Stimulated activated memory B cell treated with anti-CD40 and anti-IgM and Interleukin-4, amounts not matched to agents 10 μg/mL and 1 μg/mL and 100 μg/mL, for 72 hours (primary cell): ENCODE results near the gene STX8.
"Not testable (repeated sequence)": the region's sequence is repeated elsewhere in the genome, so short reads cannot be mapped to it uniquely, and the experiment has no call there.

Experiments
- ATAC-seq: fragments of 150-1000 bp; cut with Tn5 transposase; 2 replicates; pipeline ENCODE4 v1.10.0; 2021
- H3K27ac Mint-ChIP-seq: one replicate; pipeline ENCODE4 v1.8.0; 2022; ENCODE audit warnings: mild to moderate bottlenecking, mixed read lengths
- H3K27me3 Mint-ChIP-seq: one replicate; pipeline ENCODE4 v1.8.0; 2022; ENCODE audit warnings: mixed read lengths
- H3K36me3 Mint-ChIP-seq: one replicate; pipeline ENCODE4 v1.8.0; 2022; ENCODE audit warnings: mixed read lengths
- H3K4me1 Mint-ChIP-seq: one replicate; pipeline ENCODE4 v1.8.0; 2022; ENCODE audit warnings: mixed read lengths
- H3K4me3 Mint-ChIP-seq: one replicate; pipeline ENCODE4 v1.8.0; 2022; ENCODE audit warnings: mild to moderate bottlenecking, moderate library complexity, mixed read lengths
- H3K9me3 Mint-ChIP-seq: one replicate; pipeline ENCODE4 v1.8.0; 2022; ENCODE audit warnings: mixed read lengths

Gene STX8, protein sequence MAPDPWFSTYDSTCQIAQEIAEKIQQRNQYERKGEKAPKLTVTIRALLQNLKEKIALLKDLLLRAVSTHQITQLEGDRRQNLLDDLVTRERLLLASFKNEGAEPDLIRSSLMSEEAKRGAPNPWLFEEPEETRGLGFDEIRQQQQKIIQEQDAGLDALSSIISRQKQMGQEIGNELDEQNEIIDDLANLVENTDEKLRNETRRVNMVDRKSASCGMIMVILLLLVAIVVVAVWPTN

GRCh38 chr17:9575381-9576101 is at the start of gene STX8:
Gene STX8, minus strand, starts transcription at chr17:9575820. Its CDS starts 12 bp downstream, at chr17:9575808.
- Mint-ChIP-seq H3K36me3 (no peaks in the 10 kb centered on the region), H3K27ac (peak within 1 kb of the TSS; percentile 85), H3K4me3 (peak within 1 kb of the TSS; percentile 89), H3K27me3 (no peaks in the 10 kb centered on the region), H3K4me1 (peaks cover 25% of the 10 kb centered on the region), H3K9me3 (no peaks in the 10 kb centered on the region)
- peak; percentile 92 for ATAC-seq

DNA sequence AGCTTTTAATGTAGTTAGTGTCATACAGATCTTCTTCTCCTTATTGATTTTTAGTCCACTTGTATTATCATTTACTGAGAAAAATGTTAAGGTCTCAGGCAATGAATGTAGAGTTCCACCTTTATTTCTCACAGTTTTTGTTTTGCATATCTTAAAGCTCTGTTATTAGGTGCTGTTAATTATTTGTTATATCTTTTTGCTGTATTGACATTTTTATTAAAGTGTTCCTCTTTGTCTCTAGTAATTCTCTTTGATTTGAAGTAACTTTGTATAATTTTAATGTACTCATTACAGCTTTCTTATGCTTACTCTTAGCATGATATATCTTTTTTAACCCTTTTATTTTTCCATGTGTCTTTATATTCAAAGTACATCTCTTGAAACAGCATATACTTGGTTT is 47.3 kb upstream of the STX8 start:
- Mint-ChIP-seq H3K36me3 (no peaks in the 10 kb centered on the region), H3K27me3 (no peaks in the 10 kb centered on the region), H3K27ac (no peak overlapping the region), H3K4me1 (no peaks in the 10 kb centered on the region), H3K4me3 (no peak overlapping the region), H3K9me3 (peaks cover 29% of the 10 kb centered on the region)
- ATAC-seq: no peak

- Mint-ChIP-seq H3K4me3 (no peak overlapping the region), H3K27ac (no peak overlapping the region), H3K9me3 (no peaks in the 10 kb centered on the region), H3K27me3 (no peaks in the 10 kb centered on the region), H3K36me3 (no peaks in the 10 kb centered on the region), H3K4me1 (no peaks in the 10 kb centered on the region)
- no peak for ATAC-seq
These were observed 39.9 kb upstream of the STX8 start for GRCh38 chr17:9615486-9615885.

- no peak overlapping the region for H3K4me3 Mint-ChIP-seq
- no peaks in the 10 kb centered on the region for H3K36me3 Mint-ChIP-seq
- no peak overlapping the region for H3K27ac Mint-ChIP-seq
- no peak for ATAC-seq
- H3K9me3 Mint-ChIP-seq: peaks cover 3% of the 10 kb centered on the region
- H3K4me1 Mint-ChIP-seq: no peaks in the 10 kb centered on the region
- H3K27me3 Mint-ChIP-seq: peaks cover 15% of the 10 kb centered on the region
These were observed 36.4 kb upstream of the STX8 start for GRCh38 chr17:9612006-9612405.

- Mint-ChIP-seq H3K27ac (no peak overlapping the region), H3K36me3 (no peaks in the 10 kb centered on the region), H3K9me3 (peaks cover 3% of the 10 kb centered on the region), H3K4me1 (no peaks in the 10 kb centered on the region), H3K27me3 (peaks cover 15% of the 10 kb centered on the region), H3K4me3 (no peak overlapping the region)
- ATAC-seq: no peak
These were observed 35.9 kb upstream of the STX8 start for GRCh38 chr17:9611557-9611956.

- not testable (repeated sequence) for H3K27ac Mint-ChIP-seq, H3K4me1 Mint-ChIP-seq, H3K36me3 Mint-ChIP-seq, H3K4me3 Mint-ChIP-seq, ATAC-seq, H3K9me3 Mint-ChIP-seq
- H3K27me3 Mint-ChIP-seq: peaks cover 34% of the 10 kb centered on the region
These were observed 31.4 kb upstream of the STX8 start for GRCh38 chr17:9607058-9607457.

DNA sequence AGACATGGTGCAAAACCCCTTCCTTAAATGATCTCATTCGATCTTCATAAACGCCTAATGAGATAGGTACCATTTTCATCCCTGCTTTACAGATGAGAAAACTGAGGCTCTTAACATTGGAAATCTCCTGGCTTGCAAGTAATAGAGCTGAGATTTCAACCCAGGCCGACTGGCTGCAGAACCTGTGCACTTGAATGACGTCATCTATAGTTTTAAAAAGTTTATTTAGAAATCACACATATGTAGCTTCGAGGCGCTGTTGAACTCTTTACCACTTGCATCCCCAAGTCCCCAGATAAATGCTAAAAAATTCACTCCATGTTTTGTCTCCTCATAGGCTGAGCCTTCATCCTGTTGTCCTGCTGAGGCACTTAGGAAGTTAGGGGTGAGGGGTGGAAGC is 30.8 kb upstream of the STX8 start:
- no peak overlapping the region for H3K27ac Mint-ChIP-seq
- ATAC-seq: no peak
- no peaks in the 10 kb centered on the region for H3K4me1 Mint-ChIP-seq
- H3K4me3 Mint-ChIP-seq: no peak overlapping the region
- no peaks in the 10 kb centered on the region for H3K36me3 Mint-ChIP-seq
- H3K27me3 Mint-ChIP-seq: peaks cover 37% of the 10 kb centered on the region
- peaks cover 3% of the 10 kb centered on the region for H3K9me3 Mint-ChIP-seq

GRCh38 chr17:9604583-9604982 is 29.0 kb upstream of the STX8 start:
- peaks cover 31% of the 10 kb centered on the region for H3K27me3 Mint-ChIP-seq
- not testable (repeated sequence) for H3K4me1 Mint-ChIP-seq, H3K4me3 Mint-ChIP-seq, H3K9me3 Mint-ChIP-seq, H3K36me3 Mint-ChIP-seq, H3K27ac Mint-ChIP-seq, ATAC-seq

GRCh38 chr17:9598661-9599060 is 23.0 kb upstream of the STX8 start:
- Mint-ChIP-seq H3K9me3 (no peaks in the 10 kb centered on the region), H3K4me3 (no peak overlapping the region), H3K36me3 (no peaks in the 10 kb centered on the region), H3K27ac (no peak overlapping the region), H3K4me1 (no peaks in the 10 kb centered on the region), H3K27me3 (peaks cover 35% of the 10 kb centered on the region)
- ATAC-seq: no peak

GRCh38 chr17:9597638-9598037 is 22.0 kb upstream of the STX8 start:
- not testable (repeated sequence) for H3K36me3 Mint-ChIP-seq, H3K4me1 Mint-ChIP-seq, H3K4me3 Mint-ChIP-seq, H3K9me3 Mint-ChIP-seq, H3K27ac Mint-ChIP-seq, ATAC-seq
- H3K27me3 Mint-ChIP-seq: peaks cover 30% of the 10 kb centered on the region

DNA sequence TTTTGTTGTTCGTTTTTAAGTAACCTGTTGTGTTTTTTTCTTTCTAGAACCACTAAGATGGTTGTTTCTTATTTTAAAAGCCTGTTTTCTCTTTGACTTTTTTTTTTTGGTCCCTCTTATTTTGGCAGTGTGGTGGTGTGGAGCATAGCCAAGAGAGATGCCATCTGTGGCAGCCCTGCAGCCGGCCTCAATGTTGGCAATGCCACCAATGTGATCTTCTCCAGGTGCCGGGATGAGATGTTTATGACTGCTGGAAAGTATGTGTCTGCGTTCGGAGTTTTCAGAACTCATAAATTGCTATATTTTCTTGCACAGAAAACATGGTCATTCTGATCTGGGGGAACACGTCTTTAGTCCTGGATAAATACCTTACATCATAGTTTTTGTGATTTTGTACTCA is 18.4 kb upstream of the STX8 start:
- no peaks in the 10 kb centered on the region for H3K36me3 Mint-ChIP-seq
- no peak overlapping the region for H3K27ac Mint-ChIP-seq
- H3K4me3 Mint-ChIP-seq: no peak overlapping the region
- no peaks in the 10 kb centered on the region for H3K4me1 Mint-ChIP-seq
- no peaks in the 10 kb centered on the region for H3K9me3 Mint-ChIP-seq
- peaks cover 21% of the 10 kb centered on the region for H3K27me3 Mint-ChIP-seq
- no peak for ATAC-seq

DNA sequence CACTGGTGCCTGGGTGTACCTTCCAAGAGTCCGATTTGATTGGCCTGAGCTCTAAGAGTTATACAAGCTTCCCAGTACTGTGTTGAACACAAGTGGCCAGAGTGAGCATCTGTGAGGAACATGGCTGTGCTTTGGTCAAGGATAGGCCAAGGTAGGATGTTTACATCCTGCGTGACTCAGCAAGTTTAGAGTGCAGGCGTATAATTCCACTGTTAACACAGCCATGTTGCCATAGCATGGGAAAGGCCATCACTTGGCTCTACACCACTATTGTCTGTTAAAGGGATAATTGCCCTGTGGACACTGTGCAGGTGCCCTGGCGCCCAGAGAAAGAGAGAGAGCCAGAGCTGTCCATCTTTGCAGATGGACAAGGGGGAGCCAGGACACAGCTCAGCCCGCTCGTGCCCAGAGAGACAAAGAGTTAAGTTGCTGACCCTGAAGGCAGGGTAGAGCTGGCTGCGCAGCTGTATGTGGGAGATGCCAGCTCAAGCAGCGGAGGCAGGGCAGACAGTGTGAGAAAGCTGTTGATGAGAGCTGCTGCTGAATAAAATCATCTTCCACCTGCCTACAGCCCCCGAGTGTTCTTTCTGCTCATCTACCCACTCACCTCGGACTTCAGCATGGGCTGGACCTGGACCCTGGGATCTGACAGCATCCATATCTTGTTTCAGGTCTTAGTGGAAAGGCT is 12.5 kb upstream of the STX8 start:
- peaks cover 13% of the 10 kb centered on the region for H3K9me3 Mint-ChIP-seq
- H3K4me3 Mint-ChIP-seq: no peak overlapping the region
- no peaks in the 10 kb centered on the region for H3K4me1 Mint-ChIP-seq
- no peak for ATAC-seq
- peaks cover 6% of the 10 kb centered on the region for H3K36me3 Mint-ChIP-seq
- no peak overlapping the region for H3K27ac Mint-ChIP-seq
- H3K27me3 Mint-ChIP-seq: no peaks in the 10 kb centered on the region

DNA sequence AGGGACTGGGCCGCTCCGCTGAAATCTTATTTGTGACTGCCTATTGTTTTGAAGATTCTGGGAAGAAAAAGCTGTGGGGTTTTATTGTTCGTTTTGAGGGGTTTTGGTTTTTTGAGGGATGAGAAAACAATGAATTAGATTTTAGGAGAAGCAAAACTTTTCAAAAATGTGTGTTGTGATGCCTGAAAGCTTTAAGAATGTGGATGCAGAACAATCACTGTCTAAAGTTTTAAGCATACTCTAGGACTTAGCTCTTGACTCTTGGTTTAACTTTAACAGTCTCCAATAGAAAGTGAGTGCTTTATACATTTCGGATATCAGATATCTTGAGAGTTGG is 1.7 kb upstream of the STX8 start:
- Mint-ChIP-seq H3K9me3 (no peaks in the 10 kb centered on the region), H3K4me3 (peak overlapping the region; percentile 89), H3K36me3 (no peaks in the 10 kb centered on the region), H3K4me1 (peaks cover 25% of the 10 kb centered on the region), H3K27ac (no peak overlapping the region), H3K27me3 (no peaks in the 10 kb centered on the region)
- ATAC-seq: no peak

GRCh38 chr17:9576521-9577372 is 1.1 kb upstream of the STX8 start, which contains the start of gene CFAP52:
Gene CFAP52, plus strand, starts transcription at chr17:9576642. Its CDS starts 54 bp downstream, at chr17:9576696.
- Mint-ChIP-seq H3K9me3 (no peaks in the 10 kb centered on the region), H3K36me3 (no peaks in the 10 kb centered on the region), H3K4me3 (peak within 1 kb of the TSS; percentile 89), H3K4me1 (peaks cover 25% of the 10 kb centered on the region), H3K27ac (peak within 1 kb of the TSS; percentile 85), H3K27me3 (no peaks in the 10 kb centered on the region)
- peak; percentile 73 for ATAC-seq

DNA sequence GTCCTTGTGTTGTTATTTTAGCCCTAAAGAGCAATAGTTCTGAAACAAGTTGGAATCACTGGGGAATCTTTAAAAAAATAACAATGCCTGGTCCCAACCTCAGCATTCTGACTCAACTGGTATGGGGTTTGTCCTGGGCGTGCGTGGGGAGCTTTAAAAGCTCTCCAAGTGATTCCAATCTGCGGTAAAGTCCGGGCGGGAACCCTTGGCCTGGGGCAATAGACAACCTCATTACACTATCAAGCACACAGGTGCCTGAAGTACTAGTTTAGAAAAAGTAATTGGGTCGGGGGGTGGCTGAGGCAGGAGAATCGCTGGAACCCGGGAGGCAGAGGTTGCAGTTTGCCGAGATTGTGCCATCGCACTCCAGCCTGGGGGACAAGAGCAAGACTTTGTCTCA is 4.4 kb downstream of the STX8 start:
- H3K27ac Mint-ChIP-seq: no peak overlapping the region
- no peaks in the 10 kb centered on the region for H3K27me3 Mint-ChIP-seq

More for the DNA sequence above, 4.4 kb downstream of the STX8 start:
- Mint-ChIP-seq H3K4me1 (peaks cover 30% of the 10 kb centered on the region), H3K4me3 (no peak overlapping the region), H3K9me3 (peaks cover 5% of the 10 kb centered on the region), H3K36me3 (peaks cover 29% of the 10 kb centered on the region)
- no peak for ATAC-seq
